Breast epithelium (tissue), 3 donors: ENCODE results near the gene SLC16A5.

Experiments
- POLR2A ChIP-seq: fragments of 450-650 bp; IDR thresholded peaks from one replicate; pipeline ENCODE4 v1.6.1; 2016; ENCODE audit warnings: antibody characterized with exemption, mild to moderate bottlenecking, moderate library complexity
- POLR2AphosphoS5 ChIP-seq, 3 donors: sonication (generic); formaldehyde crosslinking; IDR thresholded peaks; one replicate each; pipeline ENCODE4 v1.6.1; 2017; ENCODE audit warnings: antibody characterized with exemption in 3 of 3
- TF ChIP-seq, protein P1 (sequence below), 3 donors: fragments of 450-650 bp; IDR thresholded peaks; one replicate each; pipeline ENCODE4 v1.5.1; 2016 to 2017; ENCODE audit warnings: antibody characterized with exemption in 3 of 3, mild to moderate bottlenecking in 3 of 3, moderate library complexity in 3 of 3

DNA sequence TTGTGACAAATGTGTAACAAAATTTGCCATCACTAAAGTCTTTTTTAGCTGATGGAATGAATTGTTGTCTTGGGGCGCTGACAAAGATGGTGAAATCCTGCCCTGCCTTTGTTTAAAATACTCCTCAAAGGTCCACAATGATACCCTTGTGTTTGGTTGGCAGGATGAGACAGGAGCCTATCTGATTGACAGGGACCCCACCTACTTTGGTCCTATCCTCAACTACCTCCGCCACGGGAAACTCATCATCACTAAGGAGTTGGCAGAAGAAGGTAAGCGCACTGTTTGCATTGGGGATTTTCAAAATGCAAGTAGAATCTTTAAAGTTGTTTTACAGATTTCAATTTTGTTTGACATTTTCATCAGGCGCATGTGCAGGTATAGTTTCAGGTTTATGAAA, 38.7 kb upstream of the SLC16A5 start:
- TF ChIP-seq, protein P1, sequence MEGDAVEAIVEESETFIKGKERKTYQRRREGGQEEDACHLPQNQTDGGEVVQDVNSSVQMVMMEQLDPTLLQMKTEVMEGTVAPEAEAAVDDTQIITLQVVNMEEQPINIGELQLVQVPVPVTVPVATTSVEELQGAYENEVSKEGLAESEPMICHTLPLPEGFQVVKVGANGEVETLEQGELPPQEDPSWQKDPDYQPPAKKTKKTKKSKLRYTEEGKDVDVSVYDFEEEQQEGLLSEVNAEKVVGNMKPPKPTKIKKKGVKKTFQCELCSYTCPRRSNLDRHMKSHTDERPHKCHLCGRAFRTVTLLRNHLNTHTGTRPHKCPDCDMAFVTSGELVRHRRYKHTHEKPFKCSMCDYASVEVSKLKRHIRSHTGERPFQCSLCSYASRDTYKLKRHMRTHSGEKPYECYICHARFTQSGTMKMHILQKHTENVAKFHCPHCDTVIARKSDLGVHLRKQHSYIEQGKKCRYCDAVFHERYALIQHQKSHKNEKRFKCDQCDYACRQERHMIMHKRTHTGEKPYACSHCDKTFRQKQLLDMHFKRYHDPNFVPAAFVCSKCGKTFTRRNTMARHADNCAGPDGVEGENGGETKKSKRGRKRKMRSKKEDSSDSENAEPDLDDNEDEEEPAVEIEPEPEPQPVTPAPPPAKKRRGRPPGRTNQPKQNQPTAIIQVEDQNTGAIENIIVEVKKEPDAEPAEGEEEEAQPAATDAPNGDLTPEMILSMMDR (IDR thresholded peaks at IDR 0.05): no peak
- TF ChIP-seq POLR2A (no peak), POLR2AphosphoS5 (IDR thresholded peaks at IDR 0.05) (no peak)
